NT2/D1 (cell line): ENCODE measurements around the gene RTP5.

Source experiments
- SUZ12 ChIP-seq: IDR thresholded peaks from 2 replicates; pipeline ENCODE4 v1.6.1; 2011; ENCODE audit not compliant: insufficient read length, insufficient read depth; ENCODE audit errors: extremely low read depth
- ZNF274 ChIP-seq: IDR thresholded peaks from 2 replicates; pipeline ENCODE4 v1.6.1; 2011; ENCODE audit warnings: mild to moderate bottlenecking, low read depth, low read length

- TF ChIP-seq SUZ12 (no peak), ZNF274 (no peak)
Observed at GRCh38 chr2:241898463-241899270, 29.1 kb downstream of the RTP5 start.
